Glutamatergic neuron (in vitro differentiated cells): ENCODE measurements around the gene YIPF4. TPM values are rescaled to one million over a fixed set of nuclear protein-coding genes. Genes with fewer than 3 reads are reported as not detected.
A peak's percentile ranks its signal among the peaks of the same experiment; 100 is the strongest.

ENCODE experiments used
- DNase-seq: peaks from one replicate; pipeline ENCODE4 v3.0.0; 2022
- H3K27ac Mint-ChIP-seq: one replicate; pipeline ENCODE4 v1.8.0; 2020; ENCODE audit warnings: mild to moderate bottlenecking, mixed read lengths, inconsistent platforms; ENCODE audit not compliant: unreplicated experiment
- H3K27me3 Mint-ChIP-seq: one replicate; pipeline ENCODE4 v1.8.0; 2020; ENCODE audit warnings: mild to moderate bottlenecking, moderate library complexity, mixed read lengths, inconsistent platforms; ENCODE audit not compliant: unreplicated experiment
- H3K36me3 Mint-ChIP-seq: one replicate; pipeline ENCODE4 v1.8.0; 2020; ENCODE audit warnings: mild to moderate bottlenecking, mixed read lengths, inconsistent platforms; ENCODE audit not compliant: unreplicated experiment
- H3K4me1 Mint-ChIP-seq: one replicate; pipeline ENCODE4 v1.8.0; 2020; ENCODE audit warnings: mild to moderate bottlenecking, low read depth, mixed read lengths, inconsistent platforms; ENCODE audit not compliant: unreplicated experiment
- H3K4me3 Mint-ChIP-seq: one replicate; pipeline ENCODE4 v1.8.0; 2020; ENCODE audit warnings: mild to moderate bottlenecking, mixed read lengths, inconsistent platforms; ENCODE audit not compliant: unreplicated experiment
- H3K9me3 Mint-ChIP-seq: one replicate; pipeline ENCODE4 v1.8.0; 2020; ENCODE audit warnings: mild to moderate bottlenecking, moderate library complexity, mixed read lengths, inconsistent platforms; ENCODE audit not compliant: unreplicated experiment
- CTCF ChIP-seq: fragments of 200-600 bp; sonication (generic); IDR thresholded peaks from one replicate; pipeline ENCODE4 v1.5.0; 2021; ENCODE audit not compliant: partially characterized antibody, unreplicated experiment
- long read RNA-seq: library from polyadenylated mRNA; unstranded; transcript quantifications from one replicate; pipeline ENCODE4 v2.0.0, GENCODE V29; 2020; ENCODE audit not compliant: unreplicated experiment
- total RNA-seq: library from RNA; stranded (reverse); fragmentation: NEBNext Ultra II Directional; extraction: Animal tissue kit (Norgen Biotek cat#: 25700); gene quantifications from one replicate; pipeline ENCODE4 v1.2.1, GENCODE V29; 2021; ENCODE audit not compliant: unreplicated experiment

Gene YIPF4
- 50.2 TPM for total RNA-seq
- long read RNA-seq, full-length matches to known transcripts: 45 of 50 reads
- long read RNA-seq, partial matches to known transcripts: 1 of 50 reads
- long read RNA-seq, other reads (novel, unspliced or antisense): 4 of 50 reads

GRCh38 chr2:32277674-32278477 lies at the start of gene YIPF4:
Gene YIPF4 (plus strand): TSS chr2:32277904. CDS start chr2:32278156, 252 bp downstream.
- Mint-ChIP-seq H3K9me3 (peaks cover 3% of the 10 kb centered on the region), H3K36me3 (no peaks in the 10 kb centered on the region), H3K27me3 (no peaks in the 10 kb centered on the region), H3K4me3 (peak within 1 kb of the TSS; percentile 98), H3K27ac (peak within 1 kb of the TSS; percentile 95), H3K4me1 (peaks cover 2% of the 10 kb centered on the region)
- no peak for TF ChIP-seq CTCF
- peak; percentile 89 for DNase-seq

DNA sequence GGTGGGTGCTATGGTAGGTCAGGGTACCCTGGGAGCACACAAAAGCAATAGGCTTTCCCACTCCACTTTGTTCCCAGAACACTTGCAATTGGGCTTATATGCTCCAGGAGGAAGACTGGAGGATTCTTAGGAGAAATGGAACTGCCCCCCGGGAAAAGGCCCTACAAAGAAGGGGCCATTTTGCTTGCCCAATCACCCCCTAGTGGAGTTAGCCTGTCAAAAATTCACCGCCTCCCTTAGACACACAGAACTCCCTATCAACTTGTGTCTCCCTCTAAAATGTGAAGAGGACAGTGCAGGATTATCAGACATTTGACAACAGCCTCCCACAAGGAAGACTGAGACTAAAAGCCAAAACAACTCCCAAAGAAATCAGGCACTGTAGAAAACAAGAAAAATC lies 49.5 kb upstream of the YIPF4 start:
- Mint-ChIP-seq H3K36me3 (peaks cover 5% of the 10 kb centered on the region), H3K4me3 (no peak overlapping the region), H3K27ac (no peak overlapping the region)

GRCh38 chr2:32229635-32230034 lies 48.1 kb upstream of the YIPF4 start:
- TF ChIP-seq CTCF: no peak
- Mint-ChIP-seq H3K27ac (peak overlapping the region; percentile 18), H3K36me3 (peaks cover 5% of the 10 kb centered on the region), H3K4me3 (no peak overlapping the region), H3K9me3 (no peaks in the 10 kb centered on the region), H3K4me1 (peaks cover 9% of the 10 kb centered on the region), H3K27me3 (peaks cover 2% of the 10 kb centered on the region)
- DNase-seq: no peak

More for the DNA sequence above, 49.5 kb upstream of the YIPF4 start:
- DNase-seq: no peak
- Mint-ChIP-seq H3K27me3 (no peaks in the 10 kb centered on the region), H3K4me1 (peaks cover 9% of the 10 kb centered on the region), H3K9me3 (no peaks in the 10 kb centered on the region)
- TF ChIP-seq CTCF: no peak

- no peak for DNase-seq
- Mint-ChIP-seq H3K27ac (no peak overlapping the region), H3K4me3 (no peak overlapping the region), H3K36me3 (no peaks in the 10 kb centered on the region), H3K4me1 (peaks cover 9% of the 10 kb centered on the region), H3K9me3 (no peaks in the 10 kb centered on the region), H3K27me3 (peaks cover 2% of the 10 kb centered on the region)
- no peak for TF ChIP-seq CTCF
Observed at GRCh38 chr2:32231959-32232358, 45.7 kb upstream of the YIPF4 start.

DNA sequence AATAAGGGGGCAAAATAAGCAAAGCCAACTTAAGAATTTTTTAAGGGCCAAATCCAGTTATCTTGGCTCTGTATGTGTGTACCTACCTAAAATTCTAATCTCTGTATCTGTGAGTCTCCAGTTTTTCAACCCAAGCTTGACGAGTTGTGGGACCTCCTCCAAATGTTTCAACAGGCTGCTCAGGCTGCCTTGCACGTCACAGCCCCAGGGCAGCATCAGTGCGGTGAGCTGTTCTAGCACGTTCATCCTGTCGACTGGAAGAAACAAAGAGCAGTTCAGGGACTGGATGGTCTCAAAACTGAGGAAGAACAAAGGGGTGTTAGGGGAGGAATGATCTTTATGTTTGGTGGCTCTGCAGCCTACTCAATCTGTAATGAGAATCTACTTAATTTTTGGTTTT lies 42.4 kb upstream of the YIPF4 start:
- H3K27me3 Mint-ChIP-seq: peaks cover 2% of the 10 kb centered on the region
- H3K4me1 Mint-ChIP-seq: no peaks in the 10 kb centered on the region
- peak overlapping the region; percentile 18 for H3K27ac Mint-ChIP-seq
- H3K9me3 Mint-ChIP-seq: no peaks in the 10 kb centered on the region
- TF ChIP-seq CTCF: no peak
- no peaks in the 10 kb centered on the region for H3K36me3 Mint-ChIP-seq
- no peak overlapping the region for H3K4me3 Mint-ChIP-seq
- DNase-seq: peak; percentile 30
